ENCODE data around the gene ACTN1.

DNA sequence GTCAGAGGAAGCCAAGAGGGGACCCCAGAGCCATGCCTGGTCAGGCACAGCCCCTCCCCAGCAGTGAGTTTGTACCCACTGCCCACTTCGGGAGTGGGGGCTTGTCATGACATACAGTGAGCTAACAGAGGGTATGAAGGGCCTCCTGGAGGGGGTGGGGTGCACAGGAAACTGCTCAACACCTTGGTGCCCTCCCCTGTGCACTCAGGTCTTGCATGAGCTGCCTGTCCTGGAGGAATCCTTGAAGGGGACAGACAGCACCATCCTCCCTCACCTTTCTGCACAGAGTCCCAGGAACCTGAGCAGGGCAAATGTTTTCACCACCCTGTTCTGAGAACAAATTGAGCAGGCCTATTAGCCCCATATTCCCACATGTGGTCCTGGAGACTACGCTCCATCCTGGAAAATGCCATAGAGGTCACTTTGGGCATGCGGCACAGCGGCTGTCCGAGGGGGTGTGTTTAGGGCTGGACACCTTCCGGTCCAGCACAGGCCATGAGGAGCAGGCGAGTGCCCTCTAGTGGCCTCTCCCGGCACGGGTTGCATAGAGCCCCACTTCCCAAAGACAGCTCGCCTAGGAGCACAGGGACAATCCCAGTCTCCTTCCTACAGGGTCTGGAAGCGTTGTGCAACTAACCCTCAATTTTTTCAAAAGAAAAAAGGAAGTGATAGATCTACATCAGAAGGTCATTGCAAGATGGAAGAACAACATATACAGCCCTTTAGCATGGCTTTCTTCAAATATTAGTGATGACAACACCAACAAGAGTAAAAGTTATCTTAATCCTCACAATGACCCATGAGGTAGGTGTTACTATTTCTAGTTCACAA lies 154.4 kb downstream of the ACTN1 start:
- no peak for TF ChIP-seq EZH2phosphoT487 (IDR thresholded peaks at IDR 0.05; ENCODE audit: low read depth, severe bottlenecking, unreplicated experiment)
- TF ChIP-seq, protein P1, sequence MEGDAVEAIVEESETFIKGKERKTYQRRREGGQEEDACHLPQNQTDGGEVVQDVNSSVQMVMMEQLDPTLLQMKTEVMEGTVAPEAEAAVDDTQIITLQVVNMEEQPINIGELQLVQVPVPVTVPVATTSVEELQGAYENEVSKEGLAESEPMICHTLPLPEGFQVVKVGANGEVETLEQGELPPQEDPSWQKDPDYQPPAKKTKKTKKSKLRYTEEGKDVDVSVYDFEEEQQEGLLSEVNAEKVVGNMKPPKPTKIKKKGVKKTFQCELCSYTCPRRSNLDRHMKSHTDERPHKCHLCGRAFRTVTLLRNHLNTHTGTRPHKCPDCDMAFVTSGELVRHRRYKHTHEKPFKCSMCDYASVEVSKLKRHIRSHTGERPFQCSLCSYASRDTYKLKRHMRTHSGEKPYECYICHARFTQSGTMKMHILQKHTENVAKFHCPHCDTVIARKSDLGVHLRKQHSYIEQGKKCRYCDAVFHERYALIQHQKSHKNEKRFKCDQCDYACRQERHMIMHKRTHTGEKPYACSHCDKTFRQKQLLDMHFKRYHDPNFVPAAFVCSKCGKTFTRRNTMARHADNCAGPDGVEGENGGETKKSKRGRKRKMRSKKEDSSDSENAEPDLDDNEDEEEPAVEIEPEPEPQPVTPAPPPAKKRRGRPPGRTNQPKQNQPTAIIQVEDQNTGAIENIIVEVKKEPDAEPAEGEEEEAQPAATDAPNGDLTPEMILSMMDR (IDR thresholded peaks at IDR 0.05; ENCODE audit: poor library complexity), result peak; percentile 63
- TF ChIP-seq EZH2 (IDR thresholded peaks at IDR 0.05; ENCODE audit: borderline replicate concordance), result no peak

All from hepatocyte (in vitro differentiated cells).